ENCODE measurements around the gene ATG16L2. TPM values are rescaled to one million over a fixed set of nuclear protein-coding genes. Genes with fewer than 3 reads are reported as not detected.

ATG16L2 gene
- total and polyA plus RNA-seq, 2 donors (not counting 3 experiments of a cell fraction or from before 2014, with no cell fraction given), result 26.5 to 30.5 TPM

DNA sequence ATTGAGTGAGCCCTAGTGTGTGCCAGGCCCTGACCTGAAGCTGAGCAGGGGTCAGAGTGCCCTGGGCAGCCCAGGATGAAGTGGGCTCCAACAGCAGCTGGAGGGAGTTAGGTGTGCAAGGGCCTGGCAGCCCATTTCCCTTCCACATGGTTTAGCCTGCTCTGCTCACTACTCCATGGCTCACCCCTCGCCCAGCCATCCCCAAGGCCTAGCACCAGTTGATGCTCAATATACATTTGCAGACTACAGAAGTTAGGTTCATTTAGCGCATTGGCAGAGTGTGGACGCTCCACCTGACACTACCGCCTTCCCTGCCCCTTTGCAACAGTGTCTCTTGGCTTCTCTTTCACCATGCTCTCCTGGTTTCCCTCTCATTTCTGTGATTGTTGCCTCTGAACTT lies 3.8 kb downstream of the ATG16L2 start:
- Histone ChIP-seq H3K79me2 (ENCODE audit: control insufficient read depth, insufficient read depth, low read length) (peaks cover 17% of the 10 kb centered on the region), H3K4me1 (ENCODE audit: control insufficient read depth, extremely low read depth, insufficient read depth, low read length) (peaks cover 31% of the 10 kb centered on the region), H3K27ac (ENCODE audit: insufficient read depth, low read depth, low read length) (no peak overlapping the region), H3K9me3 (replicated peaks; ENCODE audit: control insufficient read depth, insufficient read depth, low read length) (no peaks in the 10 kb centered on the region), H3K4me3 (replicated peaks in 1 of 3; ENCODE audit: insufficient read depth in 1 of 3, low read depth in 1 of 3, low read length in 3 of 3) (no peak overlapping the region), H3K27me3 (ENCODE audit: control insufficient read depth in 2 of 2, insufficient read depth in 2 of 2, low read length in 2 of 2) (no peaks in the 10 kb centered on the region), H2AFZ (ENCODE audit: low read depth, low read length) (no peak overlapping the region), H4K20me1 (replicated peaks; ENCODE audit: control insufficient read depth, extremely low read depth, insufficient read depth, low read length) (no peaks in the 10 kb centered on the region), H3K4me2 (ENCODE audit: insufficient read depth, low read length) (no peak overlapping the region), H3K9me1 (replicated peaks; ENCODE audit: control insufficient read depth, extremely low read depth, insufficient read depth, low read length) (no peaks in the 10 kb centered on the region), H3K36me3 (ENCODE audit: control insufficient read depth in 2 of 2, extremely low read depth in 1 of 2, insufficient read depth in 2 of 2, low read length in 2 of 2) (peaks cover 5 to 6% of the 10 kb centered on the region in 2 experiments), H3K9ac (replicated peaks; ENCODE audit: extremely low read depth, insufficient read depth, low read length) (no peak overlapping the region)
- dilution Hi-C loops (cut with MboI; ENCODE audit: extremely low pct_ligation_motif_present, low sequenced_read_pairs) (no loop called here), intact Hi-C loops (cut with micrococcal nuclease) (no loop called here)
- BruUV-seq (replicated peaks), result no TSS peak
- TF ChIP-seq MYC (IDR thresholded peaks at IDR 0.05; ENCODE audit: low read depth, low read length), result no peak
- ChIA-PET POLR2A (no interaction called here), CTCF (interaction anchor here (2.4 kb wide), 1 partner anchor 93 kb away, joined by 6 read pairs; no protein-coding TSS in a partner anchor)
- DNase-seq (ENCODE audit: low read depth, low spot score) (no peak), FAIRE-seq (no peak)

DNA sequence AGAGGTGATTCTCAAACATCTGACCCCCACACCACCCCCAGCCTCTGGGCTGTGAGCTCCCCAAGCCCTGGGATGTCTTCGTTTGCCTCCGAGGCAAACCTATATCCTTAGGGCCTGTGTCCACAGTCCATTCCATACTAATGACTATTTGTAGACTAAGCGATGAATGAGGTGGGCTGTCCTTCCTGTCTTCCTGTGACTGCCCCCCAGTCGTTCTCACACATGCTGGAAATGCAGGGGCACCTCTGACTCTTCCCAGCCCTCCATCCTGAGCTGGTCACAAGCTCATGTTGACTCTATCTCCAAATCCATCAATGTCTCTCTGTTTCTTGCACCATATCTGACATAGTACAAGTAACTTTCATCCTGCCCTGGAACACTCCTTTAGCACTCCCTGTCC lies 4.8 kb downstream of the ATG16L2 start:
- Histone ChIP-seq H3K9me1 (replicated peaks; ENCODE audit: control insufficient read depth, extremely low read depth, insufficient read depth, low read length) (no peaks in the 10 kb centered on the region), H4K20me1 (replicated peaks; ENCODE audit: control insufficient read depth, extremely low read depth, insufficient read depth, low read length) (no peaks in the 10 kb centered on the region), H3K9ac (replicated peaks; ENCODE audit: extremely low read depth, insufficient read depth, low read length) (no peak overlapping the region), H3K4me1 (ENCODE audit: control insufficient read depth, extremely low read depth, insufficient read depth, low read length) (peaks cover 23% of the 10 kb centered on the region), H3K27ac (ENCODE audit: insufficient read depth, low read depth, low read length) (no peak overlapping the region), H3K4me2 (ENCODE audit: insufficient read depth, low read length) (no peak overlapping the region), H2AFZ (ENCODE audit: low read depth, low read length) (no peak overlapping the region), H3K27me3 (ENCODE audit: control insufficient read depth in 2 of 2, insufficient read depth in 2 of 2, low read length in 2 of 2) (no peaks in the 10 kb centered on the region), H3K79me2 (ENCODE audit: control insufficient read depth, insufficient read depth, low read length) (peaks cover 9% of the 10 kb centered on the region), H3K9me3 (replicated peaks; ENCODE audit: control insufficient read depth, insufficient read depth, low read length) (no peaks in the 10 kb centered on the region), H3K4me3 (replicated peaks in 1 of 3; ENCODE audit: insufficient read depth in 1 of 3, low read depth in 1 of 3, low read length in 3 of 3) (no peak overlapping the region), H3K36me3 (ENCODE audit: control insufficient read depth in 2 of 2, extremely low read depth in 1 of 2, insufficient read depth in 2 of 2, low read length in 2 of 2) (peaks cover 5 to 6% of the 10 kb centered on the region in 2 experiments)
- FAIRE-seq (no peak), DNase-seq (ENCODE audit: low read depth, low spot score) (no peak)
- POLR2A ChIA-PET, result no interaction called here
- dilution Hi-C loops (cut with MboI; ENCODE audit: extremely low pct_ligation_motif_present, low sequenced_read_pairs), result no loop called here
- CTCF ChIA-PET, result interaction anchor here (1.6 to 2.4 kb wide), 2 partner anchors 12 to 94 kb away, joined by 6 to 7 read pairs; no protein-coding TSS in a partner anchor
- BruUV-seq (replicated peaks), result no TSS peak
- TF ChIP-seq GATA2 (IDR thresholded peaks at IDR 0.05; ENCODE audit: insufficient read depth, insufficient read length, low read depth, low read length), result no peak
- TF ChIP-seq, protein P1, sequence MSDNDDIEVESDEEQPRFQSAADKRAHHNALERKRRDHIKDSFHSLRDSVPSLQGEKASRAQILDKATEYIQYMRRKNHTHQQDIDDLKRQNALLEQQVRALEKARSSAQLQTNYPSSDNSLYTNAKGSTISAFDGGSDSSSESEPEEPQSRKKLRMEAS (IDR thresholded peaks at IDR 0.05; ENCODE audit: insufficient read depth, insufficient read length), result no peak
- no peak for TF ChIP-seq JUN (IDR thresholded peaks at IDR 0.05; ENCODE audit: borderline replicate concordance, insufficient read depth, insufficient read length, low read depth)
- no peak for TF ChIP-seq FOS (IDR thresholded peaks at IDR 0.05; ENCODE audit: borderline replicate concordance, insufficient read depth, low read length)
- no peak for TF ChIP-seq POLR2AphosphoS5 (IDR thresholded peaks at IDR 0.05; ENCODE audit: insufficient read depth, low read depth, low read length)
- no peak for TF ChIP-seq MYC (IDR thresholded peaks at IDR 0.05; ENCODE audit: low read depth, low read length)
- no peak for TF ChIP-seq POLR2A (IDR thresholded peaks at IDR 0.05; ENCODE audit: low read depth, low read length)
- no peak for TF ChIP-seq EZH2 (IDR thresholded peaks at IDR 0.05; ENCODE audit: borderline replicate concordance, low read depth, low read length, severe bottlenecking)
- TF ChIP-seq, protein P2, sequence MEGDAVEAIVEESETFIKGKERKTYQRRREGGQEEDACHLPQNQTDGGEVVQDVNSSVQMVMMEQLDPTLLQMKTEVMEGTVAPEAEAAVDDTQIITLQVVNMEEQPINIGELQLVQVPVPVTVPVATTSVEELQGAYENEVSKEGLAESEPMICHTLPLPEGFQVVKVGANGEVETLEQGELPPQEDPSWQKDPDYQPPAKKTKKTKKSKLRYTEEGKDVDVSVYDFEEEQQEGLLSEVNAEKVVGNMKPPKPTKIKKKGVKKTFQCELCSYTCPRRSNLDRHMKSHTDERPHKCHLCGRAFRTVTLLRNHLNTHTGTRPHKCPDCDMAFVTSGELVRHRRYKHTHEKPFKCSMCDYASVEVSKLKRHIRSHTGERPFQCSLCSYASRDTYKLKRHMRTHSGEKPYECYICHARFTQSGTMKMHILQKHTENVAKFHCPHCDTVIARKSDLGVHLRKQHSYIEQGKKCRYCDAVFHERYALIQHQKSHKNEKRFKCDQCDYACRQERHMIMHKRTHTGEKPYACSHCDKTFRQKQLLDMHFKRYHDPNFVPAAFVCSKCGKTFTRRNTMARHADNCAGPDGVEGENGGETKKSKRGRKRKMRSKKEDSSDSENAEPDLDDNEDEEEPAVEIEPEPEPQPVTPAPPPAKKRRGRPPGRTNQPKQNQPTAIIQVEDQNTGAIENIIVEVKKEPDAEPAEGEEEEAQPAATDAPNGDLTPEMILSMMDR (IDR thresholded peaks at IDR 0.05; ENCODE audit: extremely low read depth in 1 of 2, insufficient read depth in 1 of 2, low read depth in 1 of 2, low read length in 2 of 2), result no peak
- intact Hi-C loops (cut with micrococcal nuclease), result no loop called here

All from endothelial cell of umbilical vein (primary cell).